Transverse colon (tissue), 3 donors: ENCODE data around the gene SLC35A2.

Experiments used
- CTCF ChIP-seq, 5 experiments: fragments of 200-600 bp in 3 of 5; fragments of 450-650 bp in 2 of 5; sonication (generic) in 3 of 5; IDR thresholded peaks; 1 replicate in 2 of 5; 2 replicates in 3 of 5; pipeline ENCODE4 v1.5.1; 2016 to 2017; ENCODE audit warnings: antibody characterized with exemption in 5 of 5, inconsistent platforms in 3 of 5, mild to moderate bottlenecking in 2 of 5, moderate library complexity in 1 of 5
- EP300 ChIP-seq: sonication (generic); formaldehyde crosslinking; IDR thresholded peaks from one replicate; pipeline ENCODE4 v1.6.1; 2017; ENCODE audit warnings: antibody characterized with exemption, low read depth

GRCh38 chrX:48902135-48902534 is 9.3 kb downstream of the SLC35A2 start:
- no peak for TF ChIP-seq CTCF (IDR thresholded peaks at IDR 0.05)
- no peak for TF ChIP-seq EP300
